Upper lobe of right lung (tissue), 1 donor: Measurements from ENCODE around the gene INA. TPM values are rescaled to one million over a fixed set of nuclear protein-coding genes. Genes with fewer than 3 reads are reported as not detected.
A peak's percentile ranks its signal among the peaks of the same experiment; 100 is the strongest.

Source experiments
- ATAC-seq: fragments of 200-7000 bp; cut with Tn5 transposase; one replicate; pipeline ENCODE4 v1.9.1; 2020; ENCODE audit warnings: mild to moderate bottlenecking, moderate library complexity
- DNase-seq: peaks from one replicate; pipeline ENCODE4 v3.0.0-alpha.2; 2020
- H3K27ac ChIP-seq: fragments of 200-600 bp; one replicate; pipeline ENCODE4 v1.8.0; 2022
- H3K27me3 ChIP-seq: fragments of 200-600 bp; one replicate; pipeline ENCODE4 v1.8.0; 2022; ENCODE audit warnings: mild to moderate bottlenecking
- H3K36me3 ChIP-seq: fragments of 200-600 bp; one replicate; pipeline ENCODE4 v1.8.0; 2022
- H3K4me1 ChIP-seq: fragments of 200-600 bp; one replicate; pipeline ENCODE4 v1.8.0; 2022
- H3K4me3 ChIP-seq: fragments of 200-600 bp; one replicate; pipeline ENCODE4 v1.8.0; 2022; ENCODE audit warnings: mild to moderate bottlenecking
- H3K9me3 ChIP-seq: fragments of 200-600 bp; one replicate; pipeline ENCODE4 v1.8.0; 2022
- CTCF ChIP-seq: fragments of 200-600 bp; IDR thresholded peaks from one replicate; pipeline ENCODE4 v1.8.0; 2022; ENCODE audit warnings: antibody characterized with exemption
- intact Hi-C: fragments of 100-400 bp; cut with DNase I; formaldehyde crosslinking; loops from one replicate; pipeline ENCODE4 v1.11.0; 2022
- total RNA-seq: library from RNA; stranded (reverse); fragmentation: NEBNext Ultra II Directional; extraction: Animal tissue kit (Norgen Biotek cat#: 25700); gene quantifications from one replicate; pipeline ENCODE4 v1.2.1, GENCODE V29; 2021
- donor health status: DM: no; HTN: yes; CAD: no; lungs with severe emphysema.

The INA gene
- total RNA-seq, 1 donor from 2014 or later = not detected

GRCh38 chr10:103277713-103278536 lies 987 bp downstream of the INA start:
- intact Hi-C loops = no loop called here
- Histone ChIP-seq H3K4me3 (no peak overlapping the region), H3K27ac (no peak overlapping the region), H3K27me3 (peaks cover 68% of the 10 kb centered on the region), H3K4me1 (peaks cover 7% of the 10 kb centered on the region), H3K36me3 (no peaks in the 10 kb centered on the region), H3K9me3 (no peaks in the 10 kb centered on the region)
- TF ChIP-seq CTCF = no peak
- DNase-seq (no peak), ATAC-seq (no peak)

GRCh38 chr10:103278537-103278823 lies 1.5 kb downstream of the INA start:
- Histone ChIP-seq H3K36me3 (no peaks in the 10 kb centered on the region), H3K4me1 (peaks cover 7% of the 10 kb centered on the region), H3K9me3 (no peaks in the 10 kb centered on the region), H3K27ac (no peak overlapping the region), H3K4me3 (no peak overlapping the region), H3K27me3 (peaks cover 69% of the 10 kb centered on the region)
- intact Hi-C loops = no loop called here
- no peak for DNase-seq
- no peak for TF ChIP-seq CTCF
- no peak for ATAC-seq

- intact Hi-C loops = no loop called here
- Histone ChIP-seq H3K4me1 (peaks cover 7% of the 10 kb centered on the region), H3K27me3 (peaks cover 73% of the 10 kb centered on the region), H3K9me3 (no peaks in the 10 kb centered on the region), H3K27ac (no peak overlapping the region), H3K4me3 (no peak overlapping the region), H3K36me3 (no peaks in the 10 kb centered on the region)
- TF ChIP-seq CTCF = no peak
- peak; percentile 46 for ATAC-seq
- peak; percentile 70 for DNase-seq
Measured at GRCh38 chr10:103278862-103279298, 1.9 kb downstream of the INA start.

GRCh38 chr10:103280031-103280430 lies 3.1 kb downstream of the INA start:
- ATAC-seq = no peak

GRCh38 chr10:103280506-103280905 lies 3.6 kb downstream of the INA start:
- Histone ChIP-seq H3K27me3 (peaks cover 84% of the 10 kb centered on the region), H3K27ac (no peak overlapping the region), H3K9me3 (no peaks in the 10 kb centered on the region), H3K4me1 (peaks cover 7% of the 10 kb centered on the region), H3K4me3 (no peak overlapping the region), H3K36me3 (no peaks in the 10 kb centered on the region)
- intact Hi-C loops = no loop called here
- DNase-seq (no peak), ATAC-seq (no peak)
- no peak for TF ChIP-seq CTCF

More at GRCh38 chr10:103280031-103280430, 3.1 kb downstream of the INA start:
- intact Hi-C loops = no loop called here
- Histone ChIP-seq H3K27ac (no peak overlapping the region), H3K27me3 (peaks cover 84% of the 10 kb centered on the region), H3K9me3 (no peaks in the 10 kb centered on the region), H3K4me1 (peaks cover 7% of the 10 kb centered on the region), H3K4me3 (no peak overlapping the region), H3K36me3 (no peaks in the 10 kb centered on the region)
- DNase-seq = no peak
- no peak for TF ChIP-seq CTCF
